GM12878 (cell line): ENCODE measurements around the gene CRKL. TPM values are rescaled to one million over a fixed set of nuclear protein-coding genes. Genes with fewer than 3 reads are reported as not detected.
A peak's percentile ranks its signal among the peaks of the same experiment; 100 is the strongest.

ENCODE experiments used
- CTCF ChIP-seq, 3 experiments: IDR thresholded peaks in 2 of 3; conservative IDR thresholded peaks in 1 of 3; 2 replicates each; pipeline ENCODE4 v1.5.1; 2011; ENCODE audit warnings: low read depth in 3 of 3, low read length in 3 of 3, mild to moderate bottlenecking in 3 of 3, control low read depth in 2 of 3, moderate library complexity in 2 of 3, inconsistent platforms in 1 of 3, mixed read lengths in 1 of 3; ENCODE audit not compliant: control insufficient read depth in 2 of 3, insufficient read depth in 1 of 3; ENCODE audit errors: extremely low read depth in 1 of 3
- E4F1 ChIP-seq: fragments of 450-650 bp; IDR thresholded peaks from 2 replicates; pipeline ENCODE4 v1.6.1; 2018; ENCODE audit warnings: borderline replicate concordance, mild to moderate bottlenecking; ENCODE audit not compliant: partially characterized antibody
- FOS ChIP-seq: IDR thresholded peaks from 3 replicates; pipeline ENCODE4 v1.6.1; 2011; ENCODE audit warnings: borderline replicate concordance; ENCODE audit not compliant: insufficient read length; ENCODE audit errors: extremely low read depth
- HDGF ChIP-seq: fragments of 450-650 bp; IDR thresholded peaks from 2 replicates; pipeline ENCODE4 v1.6.1; 2016; ENCODE audit warnings: antibody characterized with exemption
- NRF1 ChIP-seq: conservative IDR thresholded peaks from 2 replicates; pipeline ENCODE4 v1.6.1; 2011; ENCODE audit warnings: mild to moderate bottlenecking, low read depth, low read length, improper control_type of control experiment
- PBX3 ChIP-seq: IDR thresholded peaks from 2 replicates; pipeline ENCODE4 v1.6.1; 2011; ENCODE audit warnings: mild to moderate bottlenecking, low read depth, low read length, moderate library complexity; ENCODE audit not compliant: insufficient replicate concordance
- TCF12 ChIP-seq: IDR thresholded peaks from 2 replicates; pipeline ENCODE4 v1.6.1; 2011; ENCODE audit warnings: low read depth, mild to moderate bottlenecking, low read length
- TCF7 ChIP-seq: IDR thresholded peaks from 2 replicates; pipeline ENCODE4 v1.6.1; 2014; ENCODE audit warnings: antibody characterized with exemption, borderline replicate concordance
- USF1 ChIP-seq: IDR thresholded peaks from 2 replicates; pipeline ENCODE4 v1.6.1; 2011; ENCODE audit warnings: borderline replicate concordance, low read depth, mild to moderate bottlenecking, moderate library complexity, mixed read lengths, low read length; ENCODE audit not compliant: insufficient read depth; ENCODE audit errors: extremely low read length
- USF2 ChIP-seq: IDR thresholded peaks from 2 replicates; pipeline ENCODE4 v1.6.1; 2011; ENCODE audit warnings: low read depth, low read length, improper control_type of control experiment, borderline replicate concordance
- YY1 ChIP-seq: IDR thresholded peaks from 2 replicates; pipeline ENCODE4 v1.6.1; 2011; ENCODE audit warnings: low read depth, mild to moderate bottlenecking, low read length
- ZBTB33 ChIP-seq: fragments of 450-650 bp; IDR thresholded peaks from 2 replicates; pipeline ENCODE4 v1.6.1; 2017; ENCODE audit warnings: mild to moderate bottlenecking
- ZNF592 ChIP-seq: fragments of 450-650 bp; IDR thresholded peaks from 2 replicates; pipeline ENCODE4 v1.6.1; 2017; ENCODE audit warnings: mild to moderate bottlenecking, moderate library complexity
- polyA plus RNA-seq, 11 experiments: library from polyadenylated mRNA; depleted of rRNA in 4 of 11; unstranded in 6 of 11; stranded (reverse) in 5 of 11; fragments of >200 nt; fragmentation: Nextera tagmentation in 4 of 11; fragmentation: Illumina TruSeq in 1 of 11; extraction: Ambion mirVana in 4 of 11; extraction: Trizol in 1 of 11; gene quantifications; 1 replicate in 1 of 11; 2 replicates in 10 of 11; pipeline versions ENCODE4 v1.2.1 to v1.2.3, GENCODE V29; 2011 to 2016; ENCODE audit warnings: inconsistent platforms in 2 of 11, missing spikeins in 2 of 11, low read depth in 1 of 11
- total RNA-seq, 4 experiments: library from RNA; depleted of rRNA in 3 of 4; stranded (reverse); fragments of >200 nt in 3 of 4; fragmentation: Illumina TruSeq in 1 of 4; extraction: Trizol in 1 of 4; gene quantifications; 2 replicates each; pipeline versions ENCODE4 v1.2.1 to v1.2.3, GENCODE V29; 2013 to 2021

Gene CRKL
- total and polyA plus RNA-seq, 10 of the 15 experiments (the other 5 are each of a cell fraction or from before 2014, with no cell fraction given), result 12.6 to 61.2 (median 32.7) TPM

GRCh38 chr22:20885557-20886323, 31.5 kb upstream of the CRKL start (continued):
- no peak for TF ChIP-seq ZNF592
- TF ChIP-seq USF1, result no peak
- TF ChIP-seq TCF12, result 0 out of 2 replicates have a peak, but pooled peaks have one; percentile 56
- no peak for TF ChIP-seq PBX3
- peak; percentile 73 to 95 (median 83) for TF ChIP-seq CTCF (IDR thresholded peaks at IDR 0.05 in 2 of 3, conservative IDR thresholded peaks at IDR 0.05 in 1 of 3; ENCODE audit: control insufficient read depth in 2 of 3, extremely low read depth in 1 of 3, insufficient read depth in 1 of 3, low read depth in 3 of 3, low read length in 3 of 3)
- TF ChIP-seq NRF1, result no peak
- peak; percentile 38; the same call in 1 of the 2 replicates for TF ChIP-seq YY1
- TF ChIP-seq ZBTB33, result no peak
- TF ChIP-seq USF2, result no peak
- no peak for TF ChIP-seq TCF7
- no peak for TF ChIP-seq FOS
- TF ChIP-seq HDGF, result 0 out of 2 replicates have a peak, but pooled peaks have one; percentile 22
- TF ChIP-seq E4F1, result no peak
